HTR-8/SVneo (cell line): ENCODE measurements around the gene TOMM40L.

ENCODE experiments used
- DNase-seq: peaks from one replicate; pipeline ENCODE4 v3.0.0; 2011; ENCODE audit warnings: low spot score, mixed read lengths; ENCODE audit not compliant: insufficient read length
- FAIRE-seq: peaks from 2 replicates; lab custom pipeline; 2011; peaks lifted over from hg19 to GRCh38; lab: Jason Lieb, UNC

Gene TOMM40L

GRCh38 chr1:161225534-161226319 lies at the start of gene TOMM40L:
TOMM40L (plus strand) TSS chr1:161226060; CDS start chr1:161226490, 430 bp downstream.
- FAIRE-seq, result no peak
- DNase-seq, result peak; percentile 92

- no peak for FAIRE-seq
- DNase-seq, result no peak
Measured at GRCh38 chr1:161176468-161177111, 49.3 kb upstream of the TOMM40L start.

- peak; percentile 90 for DNase-seq
- FAIRE-seq, result no peak
Measured at GRCh38 chr1:161177112-161177935, 48.5 kb upstream of the TOMM40L start, which contains the start of gene B4GALT3. B4GALT3 (minus strand) TSS chr1:161177507; CDS start chr1:161176060, 1,447 bp downstream.

GRCh38 chr1:161177936-161178244 lies 48.0 kb upstream of the TOMM40L start:
- DNase-seq (no peak), FAIRE-seq (no peak)

GRCh38 chr1:161179698-161180097 lies 46.2 kb upstream of the TOMM40L start:
- FAIRE-seq, result no peak
- DNase-seq, result no peak

- FAIRE-seq, result no peak
- DNase-seq, result no peak
Measured at GRCh38 chr1:161180639-161181038, 45.2 kb upstream of the TOMM40L start.

GRCh38 chr1:161182214-161182613 lies 43.6 kb upstream of the TOMM40L start:
- FAIRE-seq (no peak), DNase-seq (no peak)

- FAIRE-seq (no peak), DNase-seq (no peak)
Measured at GRCh38 chr1:161185282-161185682, 40.6 kb upstream of the TOMM40L start.

GRCh38 chr1:161185732-161186311 lies 40.0 kb upstream of the TOMM40L start:
- no peak for FAIRE-seq
- no peak for DNase-seq

- DNase-seq (no peak), FAIRE-seq (no peak)
Measured at GRCh38 chr1:161187311-161187710, 38.5 kb upstream of the TOMM40L start.

- DNase-seq (no peak), FAIRE-seq (no peak)
Measured at GRCh38 chr1:161188381-161188780, 37.5 kb upstream of the TOMM40L start.

GRCh38 chr1:161189036-161189435 lies 36.8 kb upstream of the TOMM40L start:
- FAIRE-seq (no peak), DNase-seq (no peak)

GRCh38 chr1:161190962-161191521 lies 34.8 kb upstream of the TOMM40L start:
- FAIRE-seq (no peak), DNase-seq (no peak)

GRCh38 chr1:161191971-161192370 lies 33.9 kb upstream of the TOMM40L start:
- FAIRE-seq (no peak), DNase-seq (no peak)

- DNase-seq (peak; percentile 71), FAIRE-seq (no peak)
Measured at GRCh38 chr1:161192476-161193465, 33.1 kb upstream of the TOMM40L start.

GRCh38 chr1:161193561-161194235 lies 32.2 kb upstream of the TOMM40L start:
- DNase-seq (no peak), FAIRE-seq (no peak)

GRCh38 chr1:161195171-161195570 lies 30.7 kb upstream of the TOMM40L start:
- no peak for DNase-seq
- no peak for FAIRE-seq

- DNase-seq (no peak), FAIRE-seq (no peak)
Measured at GRCh38 chr1:161196111-161196510, 29.7 kb upstream of the TOMM40L start.
